Breast epithelium (tissue), 4 donors: ENCODE measurements around the gene NEO1. TPM values are rescaled to one million over a fixed set of nuclear protein-coding genes. Genes with fewer than 3 reads are reported as not detected.

Source experiments
- DNase-seq, 2 donors: peaks; one replicate each; pipeline ENCODE4 v3.0.0-alpha.2; 2019; ENCODE audit warnings: low spot score in 2 of 2
- H3K27ac ChIP-seq, 2 donors: fragments of 200-600 bp; sonication (generic) in 1 of 2; one replicate each; pipeline ENCODE4 v1.5.1; 2016 to 2019; ENCODE audit warnings: mild to moderate bottlenecking in 1 of 2
- H3K27me3 ChIP-seq, 2 donors: fragments of 200-600 bp; sonication (generic) in 1 of 2; one replicate each; pipeline versions ENCODE4 v1.5.1 to v1.6.0; 2017 to 2019; ENCODE audit warnings: control low read depth in 1 of 2, mild to moderate bottlenecking in 1 of 2
- H3K36me3 ChIP-seq: fragments of 200-600 bp; one replicate; pipeline ENCODE4 v1.5.1; 2019
- H3K4me1 ChIP-seq, 2 donors: fragments of 200-600 bp; sonication (generic); one replicate each; pipeline ENCODE4 v1.5.1; 2016 to 2019; ENCODE audit warnings: control low read depth in 1 of 2
- H3K4me3 ChIP-seq, 3 donors: fragments of 200-600 bp; sonication (generic); 1 replicate in 2 of 3; 2 replicates in 1 of 3; pipeline ENCODE4 v1.5.1; 2016 to 2019; ENCODE audit warnings: mild to moderate bottlenecking in 3 of 3, moderate library complexity in 2 of 3
- H3K9me3 ChIP-seq, 2 donors: fragments of 200-600 bp; sonication (generic) in 1 of 2; one replicate each; pipeline ENCODE4 v1.5.1; 2016 to 2019; ENCODE audit warnings: control low read depth in 1 of 2
- CTCF ChIP-seq, 3 donors: fragments of 450-650 bp; IDR thresholded peaks; one replicate each; pipeline ENCODE4 v1.5.1; 2016 to 2017; ENCODE audit warnings: antibody characterized with exemption in 3 of 3, mild to moderate bottlenecking in 3 of 3, moderate library complexity in 3 of 3
- POLR2A ChIP-seq: fragments of 450-650 bp; IDR thresholded peaks from one replicate; pipeline ENCODE4 v1.6.1; 2016; ENCODE audit warnings: antibody characterized with exemption, mild to moderate bottlenecking, moderate library complexity
- POLR2AphosphoS5 ChIP-seq, 3 donors: sonication (generic); formaldehyde crosslinking; IDR thresholded peaks; one replicate each; pipeline ENCODE4 v1.6.1; 2017; ENCODE audit warnings: antibody characterized with exemption in 3 of 3
- intact Hi-C: fragments of 100-400 bp; cut with DNase I; formaldehyde crosslinking; loops from one replicate; pipeline ENCODE4 v1.15.1; 2023; ENCODE audit warnings: low total_unique reads
- total RNA-seq, 3 donors: library from RNA; depleted of rRNA; stranded (reverse); fragments of >200 nt; gene quantifications; one replicate each; pipeline ENCODE4 v1.1.0, GENCODE V29; 2016

NEO1 gene
- total RNA-seq, 3 donors from 2014 or later, result 21.3 to 66.3 (median 27.5) TPM

- TF ChIP-seq POLR2A (no peak), POLR2AphosphoS5 (IDR thresholded peaks at IDR 0.05) (no peak), CTCF (IDR thresholded peaks at IDR 0.05) (no peak)
- DNase-seq, result no peak
These were observed 253.3 kb downstream of the NEO1 start for GRCh38 chr15:73305331-73306211.

GRCh38 chr15:73308305-73308704, 256.0 kb downstream of the NEO1 start:
- Histone ChIP-seq H3K27ac (no peak overlapping the region), H3K4me3 (no peak overlapping the region), H3K36me3 (no peaks in the 10 kb centered on the region), H3K4me1 (no peaks in the 10 kb centered on the region), H3K9me3 (no peaks in the 10 kb centered on the region), H3K27me3 (no peaks in the 10 kb centered on the region)
- intact Hi-C loops, result no loop called here
- TF ChIP-seq POLR2A (no peak), POLR2AphosphoS5 (IDR thresholded peaks at IDR 0.05) (no peak), CTCF (IDR thresholded peaks at IDR 0.05) (no peak)
- no peak for DNase-seq

More at GRCh38 chr15:73305331-73306211, 253.3 kb downstream of the NEO1 start:
- H3K4me1 ChIP-seq, result no peaks in the 10 kb centered on the region
- no peak overlapping the region for H3K27ac ChIP-seq
- H3K36me3 ChIP-seq, result no peaks in the 10 kb centered on the region
- no peaks in the 10 kb centered on the region for H3K9me3 ChIP-seq
- intact Hi-C loops, result no loop called here
- no peak overlapping the region for H3K4me3 ChIP-seq
- H3K27me3 ChIP-seq, result no peaks in the 10 kb centered on the region

GRCh38 chr15:73313861-73314260, 261.6 kb downstream of the NEO1 start:
- H3K27me3 ChIP-seq, result peaks cover 0 to under 1% of the 10 kb centered on the region in 2 donors
- TF ChIP-seq POLR2AphosphoS5 (IDR thresholded peaks at IDR 0.05) (no peak), POLR2A (no peak), CTCF (IDR thresholded peaks at IDR 0.05) (no peak)
- no peaks in the 10 kb centered on the region for H3K4me1 ChIP-seq
- no peak overlapping the region for H3K4me3 ChIP-seq
- no peaks in the 10 kb centered on the region for H3K36me3 ChIP-seq
- H3K9me3 ChIP-seq, result no peaks in the 10 kb centered on the region
- no peak overlapping the region for H3K27ac ChIP-seq
- intact Hi-C loops, result no loop called here
- no peak for DNase-seq

- no peaks in the 10 kb centered on the region for H3K9me3 ChIP-seq
- TF ChIP-seq POLR2A, result no peak
- no peak for TF ChIP-seq POLR2AphosphoS5 (IDR thresholded peaks at IDR 0.05)
- no peak for TF ChIP-seq CTCF (IDR thresholded peaks at IDR 0.05)
- no peaks in the 10 kb centered on the region for H3K4me1 ChIP-seq
- H3K27ac ChIP-seq, result no peak overlapping the region
- peaks cover 0 to 18% of the 10 kb centered on the region in 2 donors for H3K27me3 ChIP-seq
- no peaks in the 10 kb centered on the region for H3K36me3 ChIP-seq
- H3K4me3 ChIP-seq, result no peak overlapping the region
- DNase-seq, result no peak
- intact Hi-C loops, result no loop called here
These were observed 265.6 kb downstream of the NEO1 start for GRCh38 chr15:73317651-73318462.
